ENCODE data around the gene KDM6A. TPM values are rescaled to one million over a fixed set of nuclear protein-coding genes. Genes with fewer than 3 reads are reported as not detected.

Gene KDM6A
- total and polyA plus RNA-seq, 9 of the 15 experiments (the other 6 are each of a cell fraction or from before 2014, with no cell fraction given), result 8.4 to 34.3 (median 22.9) TPM

DNA sequence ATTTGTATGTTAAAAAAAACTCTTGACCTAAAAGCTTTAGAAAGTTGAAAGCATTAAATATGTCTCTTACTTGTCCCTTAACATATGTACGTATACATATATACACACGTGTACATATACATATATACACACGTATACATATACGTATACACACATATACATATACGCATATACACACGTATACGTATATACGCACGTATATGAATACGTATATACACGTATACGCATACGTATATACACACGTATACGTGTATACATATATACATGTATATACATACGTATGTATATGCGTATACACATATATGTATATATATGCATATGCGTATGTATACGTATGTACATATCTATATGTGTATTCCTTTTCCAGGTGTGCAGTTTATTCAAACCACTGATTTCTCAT, 3.8 kb downstream of the KDM6A start (continued):
- TF ChIP-seq, protein P1, sequence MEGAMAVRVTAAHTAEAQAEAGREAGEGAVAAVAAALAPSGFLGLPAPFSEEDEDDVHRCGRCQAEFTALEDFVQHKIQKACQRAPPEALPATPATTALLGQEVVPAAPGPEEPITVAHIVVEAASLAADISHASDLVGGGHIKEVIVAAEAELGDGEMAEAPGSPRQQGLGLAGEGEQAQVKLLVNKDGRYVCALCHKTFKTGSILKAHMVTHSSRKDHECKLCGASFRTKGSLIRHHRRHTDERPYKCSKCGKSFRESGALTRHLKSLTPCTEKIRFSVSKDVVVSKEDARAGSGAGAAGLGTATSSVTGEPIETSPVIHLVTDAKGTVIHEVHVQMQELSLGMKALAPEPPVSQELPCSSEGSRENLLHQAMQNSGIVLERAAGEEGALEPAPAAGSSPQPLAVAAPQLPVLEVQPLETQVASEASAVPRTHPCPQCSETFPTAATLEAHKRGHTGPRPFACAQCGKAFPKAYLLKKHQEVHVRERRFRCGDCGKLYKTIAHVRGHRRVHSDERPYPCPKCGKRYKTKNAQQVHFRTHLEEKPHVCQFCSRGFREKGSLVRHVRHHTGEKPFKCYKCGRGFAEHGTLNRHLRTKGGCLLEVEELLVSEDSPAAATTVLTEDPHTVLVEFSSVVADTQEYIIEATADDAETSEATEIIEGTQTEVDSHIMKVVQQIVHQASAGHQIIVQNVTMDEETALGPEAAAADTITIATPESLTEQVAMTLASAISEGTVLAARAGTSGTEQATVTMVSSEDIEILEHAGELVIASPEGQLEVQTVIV (CRISPR knock-in tag; IDR thresholded peaks at IDR 0.05; ENCODE audit: borderline replicate concordance), result peak; percentile 61; the same call in 1 of the 2 replicates
- TF ChIP-seq, protein P2, sequence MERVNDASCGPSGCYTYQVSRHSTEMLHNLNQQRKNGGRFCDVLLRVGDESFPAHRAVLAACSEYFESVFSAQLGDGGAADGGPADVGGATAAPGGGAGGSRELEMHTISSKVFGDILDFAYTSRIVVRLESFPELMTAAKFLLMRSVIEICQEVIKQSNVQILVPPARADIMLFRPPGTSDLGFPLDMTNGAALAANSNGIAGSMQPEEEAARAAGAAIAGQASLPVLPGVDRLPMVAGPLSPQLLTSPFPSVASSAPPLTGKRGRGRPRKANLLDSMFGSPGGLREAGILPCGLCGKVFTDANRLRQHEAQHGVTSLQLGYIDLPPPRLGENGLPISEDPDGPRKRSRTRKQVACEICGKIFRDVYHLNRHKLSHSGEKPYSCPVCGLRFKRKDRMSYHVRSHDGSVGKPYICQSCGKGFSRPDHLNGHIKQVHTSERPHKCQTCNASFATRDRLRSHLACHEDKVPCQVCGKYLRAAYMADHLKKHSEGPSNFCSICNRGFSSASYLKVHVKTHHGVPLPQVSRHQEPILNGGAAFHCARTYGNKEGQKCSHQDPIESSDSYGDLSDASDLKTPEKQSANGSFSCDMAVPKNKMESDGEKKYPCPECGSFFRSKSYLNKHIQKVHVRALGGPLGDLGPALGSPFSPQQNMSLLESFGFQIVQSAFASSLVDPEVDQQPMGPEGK (CRISPR knock-in tag; IDR thresholded peaks at IDR 0.05; ENCODE audit: borderline replicate concordance), result peak; percentile 75; the same call in 1 of the 2 replicates
- no peak for TF ChIP-seq NR2C1 (IDR thresholded peaks at IDR 0.05)
- no peak for TF ChIP-seq NR2C1 (tag; IDR thresholded peaks at IDR 0.05)
- TF ChIP-seq, protein P3, sequence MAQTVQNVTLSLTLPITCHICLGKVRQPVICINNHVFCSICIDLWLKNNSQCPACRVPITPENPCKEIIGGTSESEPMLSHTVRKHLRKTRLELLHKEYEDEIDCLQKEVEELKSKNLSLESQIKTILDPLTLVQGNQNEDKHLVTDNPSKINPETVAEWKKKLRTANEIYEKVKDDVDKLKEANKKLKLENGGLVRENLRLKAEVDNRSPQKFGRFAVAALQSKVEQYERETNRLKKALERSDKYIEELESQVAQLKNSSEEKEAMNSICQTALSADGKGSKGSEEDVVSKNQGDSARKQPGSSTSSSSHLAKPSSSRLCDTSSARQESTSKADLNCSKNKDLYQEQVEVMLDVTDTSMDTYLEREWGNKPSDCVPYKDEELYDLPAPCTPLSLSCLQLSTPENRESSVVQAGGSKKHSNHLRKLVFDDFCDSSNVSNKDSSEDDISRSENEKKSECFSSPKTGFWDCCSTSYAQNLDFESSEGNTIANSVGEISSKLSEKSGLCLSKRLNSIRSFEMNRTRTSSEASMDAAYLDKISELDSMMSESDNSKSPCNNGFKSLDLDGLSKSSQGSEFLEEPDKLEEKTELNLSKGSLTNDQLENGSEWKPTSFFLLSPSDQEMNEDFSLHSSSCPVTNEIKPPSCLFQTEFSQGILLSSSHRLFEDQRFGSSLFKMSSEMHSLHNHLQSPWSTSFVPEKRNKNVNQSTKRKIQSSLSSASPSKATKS (CRISPR knock-in tag; IDR thresholded peaks at IDR 0.05), result peak; percentile 86; the same call in 1 of the 2 replicates
- TF ChIP-seq SOX6 (IDR thresholded peaks at IDR 0.05), result no peak
- TF ChIP-seq LEF1 (IDR thresholded peaks at IDR 0.05), result no peak
- TF ChIP-seq, protein P4, sequence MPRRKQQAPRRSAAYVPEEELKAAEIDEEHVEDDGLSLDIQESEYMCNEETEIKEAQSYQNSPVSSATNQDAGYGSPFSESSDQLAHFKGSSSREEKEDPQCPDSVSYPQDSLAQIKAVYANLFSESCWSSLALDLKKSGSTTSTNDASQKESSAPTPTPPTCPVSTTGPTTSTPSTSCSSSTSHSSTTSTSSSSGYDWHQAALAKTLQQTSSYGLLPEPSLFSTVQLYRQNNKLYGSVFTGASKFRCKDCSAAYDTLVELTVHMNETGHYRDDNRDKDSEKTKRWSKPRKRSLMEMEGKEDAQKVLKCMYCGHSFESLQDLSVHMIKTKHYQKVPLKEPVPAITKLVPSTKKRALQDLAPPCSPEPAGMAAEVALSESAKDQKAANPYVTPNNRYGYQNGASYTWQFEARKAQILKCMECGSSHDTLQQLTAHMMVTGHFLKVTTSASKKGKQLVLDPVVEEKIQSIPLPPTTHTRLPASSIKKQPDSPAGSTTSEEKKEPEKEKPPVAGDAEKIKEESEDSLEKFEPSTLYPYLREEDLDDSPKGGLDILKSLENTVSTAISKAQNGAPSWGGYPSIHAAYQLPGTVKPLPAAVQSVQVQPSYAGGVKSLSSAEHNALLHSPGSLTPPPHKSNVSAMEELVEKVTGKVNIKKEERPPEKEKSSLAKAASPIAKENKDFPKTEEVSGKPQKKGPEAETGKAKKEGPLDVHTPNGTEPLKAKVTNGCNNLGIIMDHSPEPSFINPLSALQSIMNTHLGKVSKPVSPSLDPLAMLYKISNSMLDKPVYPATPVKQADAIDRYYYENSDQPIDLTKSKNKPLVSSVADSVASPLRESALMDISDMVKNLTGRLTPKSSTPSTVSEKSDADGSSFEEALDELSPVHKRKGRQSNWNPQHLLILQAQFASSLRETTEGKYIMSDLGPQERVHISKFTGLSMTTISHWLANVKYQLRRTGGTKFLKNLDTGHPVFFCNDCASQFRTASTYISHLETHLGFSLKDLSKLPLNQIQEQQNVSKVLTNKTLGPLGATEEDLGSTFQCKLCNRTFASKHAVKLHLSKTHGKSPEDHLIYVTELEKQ (CRISPR knock-in tag; IDR thresholded peaks at IDR 0.05), result peak; percentile 76; the same call in 1 of the 2 replicates
- no peak for TF ChIP-seq NBN (IDR thresholded peaks at IDR 0.05; ENCODE audit: low read depth)
- no peak for TF ChIP-seq ZNF561 (CRISPR knock-in tag; conservative IDR thresholded peaks at IDR 0.05)
- TF ChIP-seq, protein P5, sequence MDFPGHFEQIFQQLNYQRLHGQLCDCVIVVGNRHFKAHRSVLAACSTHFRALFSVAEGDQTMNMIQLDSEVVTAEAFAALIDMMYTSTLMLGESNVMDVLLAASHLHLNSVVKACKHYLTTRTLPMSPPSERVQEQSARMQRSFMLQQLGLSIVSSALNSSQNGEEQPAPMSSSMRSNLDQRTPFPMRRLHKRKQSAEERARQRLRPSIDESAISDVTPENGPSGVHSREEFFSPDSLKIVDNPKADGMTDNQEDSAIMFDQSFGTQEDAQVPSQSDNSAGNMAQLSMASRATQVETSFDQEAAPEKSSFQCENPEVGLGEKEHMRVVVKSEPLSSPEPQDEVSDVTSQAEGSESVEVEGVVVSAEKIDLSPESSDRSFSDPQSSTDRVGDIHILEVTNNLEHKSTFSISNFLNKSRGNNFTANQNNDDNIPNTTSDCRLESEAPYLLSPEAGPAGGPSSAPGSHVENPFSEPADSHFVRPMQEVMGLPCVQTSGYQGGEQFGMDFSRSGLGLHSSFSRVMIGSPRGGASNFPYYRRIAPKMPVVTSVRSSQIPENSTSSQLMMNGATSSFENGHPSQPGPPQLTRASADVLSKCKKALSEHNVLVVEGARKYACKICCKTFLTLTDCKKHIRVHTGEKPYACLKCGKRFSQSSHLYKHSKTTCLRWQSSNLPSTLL (IDR thresholded peaks at IDR 0.05), result no peak
- no peak for TF ChIP-seq ZNF324 (CRISPR knock-in tag; IDR thresholded peaks at IDR 0.05)
- TF ChIP-seq KDM4B (IDR thresholded peaks at IDR 0.05; ENCODE audit: borderline replicate concordance in 2 of 2, low read depth in 1 of 2), result no peak
